ENCODE measurements around the gene PARP11. TPM values are rescaled to one million over a fixed set of nuclear protein-coding genes. Genes with fewer than 3 reads are reported as not detected.
A peak's percentile ranks its signal among the peaks of the same experiment; 100 is the strongest.
"Not testable (repeated sequence)": the region's sequence is repeated elsewhere in the genome, so short reads cannot be mapped to it uniquely, and the experiment has no call there.

The PARP11 gene
- total RNA-seq, 2 experiments from 2014 or later = 20.9 to 23.0 TPM

- intact Hi-C loops (cut with DNase I, micrococcal nuclease); ATAC-seq; CTCF ChIA-PET; H3K27me3 Mint-ChIP-seq; H3K4me3 Mint-ChIP-seq; H3K27ac Mint-ChIP-seq; DNase-seq; POLR2A ChIA-PET; H3K9me3 Mint-ChIP-seq (ENCODE audit: low read depth): not testable (repeated sequence)
- peaks cover 42% of the 10 kb centered on the region for H3K36me3 Mint-ChIP-seq (ENCODE audit: low read depth)
- H3K4me1 Mint-ChIP-seq = peaks cover 60% of the 10 kb centered on the region
These were observed 33.5 kb downstream of the PARP11 start for GRCh38 chr12:3839745-3840144.

GRCh38 chr12:3838701-3839548 lies 34.3 kb downstream of the PARP11 start:
- peaks cover 57% of the 10 kb centered on the region for H3K4me1 Mint-ChIP-seq
- H3K27me3 Mint-ChIP-seq; H3K9me3 Mint-ChIP-seq (ENCODE audit: low read depth); POLR2A ChIA-PET; CTCF ChIA-PET; intact Hi-C loops (cut with DNase I, micrococcal nuclease); H3K27ac Mint-ChIP-seq: not testable (repeated sequence)
- H3K4me3 Mint-ChIP-seq = peak overlapping the region; percentile 61
- DNase-seq = peak; percentile 56
- peaks cover 42% of the 10 kb centered on the region for H3K36me3 Mint-ChIP-seq (ENCODE audit: low read depth)
- peak; percentile 64 for ATAC-seq

GRCh38 chr12:3838076-3838475 lies 35.1 kb downstream of the PARP11 start:
- H3K4me1 Mint-ChIP-seq = peaks cover 53% of the 10 kb centered on the region
- H3K36me3 Mint-ChIP-seq (ENCODE audit: low read depth) = peaks cover 42% of the 10 kb centered on the region
- DNase-seq = no peak
- intact Hi-C loops (cut with DNase I, micrococcal nuclease) = no loop called here
- no peak for ATAC-seq
- peak overlapping the region; percentile 61 for H3K4me3 Mint-ChIP-seq
- H3K27me3 Mint-ChIP-seq = no peaks in the 10 kb centered on the region
- POLR2A ChIA-PET = no interaction called here
- CTCF ChIA-PET = no interaction called here
- H3K9me3 Mint-ChIP-seq (ENCODE audit: low read depth) = no peaks in the 10 kb centered on the region
- H3K27ac Mint-ChIP-seq = peak overlapping the region; percentile 76

- ATAC-seq (no peak), DNase-seq (no peak)
- Mint-ChIP-seq H3K9me3 (ENCODE audit: low read depth) (no peaks in the 10 kb centered on the region), H3K4me3 (no peak overlapping the region), H3K36me3 (ENCODE audit: low read depth) (peaks cover 39% of the 10 kb centered on the region), H3K27ac (peak overlapping the region; percentile 43), H3K4me1 (peaks cover 54% of the 10 kb centered on the region), H3K27me3 (no peaks in the 10 kb centered on the region)
- intact Hi-C loops (cut with DNase I, micrococcal nuclease) = no loop called here
- ChIA-PET POLR2A (no interaction called here), CTCF (interaction anchor here (0.5 to 0.6 kb wide), 2 partner anchors 45 to 179 kb away, joined by 3 to 4 read pairs; no protein-coding TSS in a partner anchor)
These were observed 36.1 kb downstream of the PARP11 start for GRCh38 chr12:3837049-3837448.

- Mint-ChIP-seq H3K27me3 (no peaks in the 10 kb centered on the region), H3K4me1 (peaks cover 51% of the 10 kb centered on the region), H3K27ac (peak overlapping the region; percentile 43), H3K36me3 (ENCODE audit: low read depth) (peaks cover 35% of the 10 kb centered on the region), H3K9me3 (ENCODE audit: low read depth) (no peaks in the 10 kb centered on the region), H3K4me3 (no peak overlapping the region)
- intact Hi-C loops (cut with DNase I, micrococcal nuclease) = no loop called here
- DNase-seq (no peak), ATAC-seq (no peak)
- POLR2A ChIA-PET = no interaction called here
- CTCF ChIA-PET = no interaction called here
These were observed 36.6 kb downstream of the PARP11 start for GRCh38 chr12:3836641-3837040.

- ChIA-PET CTCF (no interaction called here), POLR2A (no interaction called here)
- no peak overlapping the region for H3K27ac Mint-ChIP-seq
- H3K4me3 Mint-ChIP-seq = no peak overlapping the region
- no peak for ATAC-seq
- no peak for DNase-seq
- peaks cover 51% of the 10 kb centered on the region for H3K4me1 Mint-ChIP-seq
- H3K36me3 Mint-ChIP-seq (ENCODE audit: low read depth) = peaks cover 28% of the 10 kb centered on the region
- H3K9me3 Mint-ChIP-seq (ENCODE audit: low read depth) = no peaks in the 10 kb centered on the region
- intact Hi-C loops (cut with DNase I, micrococcal nuclease) = no loop called here
- H3K27me3 Mint-ChIP-seq = no peaks in the 10 kb centered on the region
These were observed 37.3 kb downstream of the PARP11 start for GRCh38 chr12:3835914-3836313.

- H3K4me3 Mint-ChIP-seq = no peak overlapping the region
- no peak for DNase-seq
- H3K27me3 Mint-ChIP-seq = no peaks in the 10 kb centered on the region
- H3K36me3 Mint-ChIP-seq (ENCODE audit: low read depth) = peaks cover 18% of the 10 kb centered on the region
- H3K4me1 Mint-ChIP-seq = peaks cover 48% of the 10 kb centered on the region
- intact Hi-C loops (cut with DNase I, micrococcal nuclease) = no loop called here
- POLR2A ChIA-PET = no interaction called here
- CTCF ChIA-PET = interaction anchor here (1.1 to 2.0 kb wide), 2 partner anchors 10 to 442 kb away, joined by 3 to 7 read pairs; no protein-coding TSS in a partner anchor
- no peak for ATAC-seq
- no peaks in the 10 kb centered on the region for H3K9me3 Mint-ChIP-seq (ENCODE audit: low read depth)
- no peak overlapping the region for H3K27ac Mint-ChIP-seq
These were observed 38.4 kb downstream of the PARP11 start for GRCh38 chr12:3834774-3835173.

- POLR2A ChIA-PET = no interaction called here
- Mint-ChIP-seq H3K9me3 (ENCODE audit: low read depth) (no peaks in the 10 kb centered on the region), H3K27ac (no peak overlapping the region), H3K4me3 (no peak overlapping the region), H3K36me3 (ENCODE audit: low read depth) (peaks cover 13% of the 10 kb centered on the region), H3K27me3 (no peaks in the 10 kb centered on the region), H3K4me1 (peaks cover 46% of the 10 kb centered on the region)
- CTCF ChIA-PET = interaction anchor here (1.4 to 2.0 kb wide), 2 partner anchors 13 to 443 kb away, joined by 3 to 7 read pairs; no protein-coding TSS in a partner anchor
- intact Hi-C loops (cut with DNase I, micrococcal nuclease) = no loop called here
- DNase-seq (no peak), ATAC-seq (no peak)
These were observed 39.4 kb downstream of the PARP11 start for GRCh38 chr12:3833670-3834310.

- POLR2A ChIA-PET = no interaction called here
- Mint-ChIP-seq H3K27me3 (no peaks in the 10 kb centered on the region), H3K36me3 (ENCODE audit: low read depth) (peaks cover 10% of the 10 kb centered on the region), H3K4me3 (no peak overlapping the region), H3K9me3 (ENCODE audit: low read depth) (no peaks in the 10 kb centered on the region), H3K27ac (no peak overlapping the region), H3K4me1 (peaks cover 39% of the 10 kb centered on the region)
- ATAC-seq (no peak), DNase-seq (no peak)
- intact Hi-C loops (cut with DNase I, micrococcal nuclease) = no loop called here
- CTCF ChIA-PET = interaction anchor here (0.8 to 2.0 kb wide), 3 partner anchors 12 to 444 kb away, joined by 3 to 7 read pairs (median 3); no protein-coding TSS in a partner anchor
These were observed 40.5 kb downstream of the PARP11 start for GRCh38 chr12:3832738-3833137.

- ATAC-seq (no peak), DNase-seq (no peak)
- ChIA-PET CTCF (interaction anchor here (0.9 to 1.3 kb wide), 4 partner anchors 26 to 162 kb away, joined by 3 to 5 read pairs (median 4); no protein-coding TSS in a partner anchor), POLR2A (no interaction called here)
- Mint-ChIP-seq H3K27ac (no peak overlapping the region), H3K4me1 (peaks cover 5% of the 10 kb centered on the region), H3K27me3 (no peaks in the 10 kb centered on the region), H3K9me3 (ENCODE audit: low read depth) (no peaks in the 10 kb centered on the region), H3K4me3 (no peak overlapping the region), H3K36me3 (ENCODE audit: low read depth) (peaks cover 14% of the 10 kb centered on the region)
- intact Hi-C loops (cut with DNase I, micrococcal nuclease) = no loop called here
These were observed 44.3 kb downstream of the PARP11 start for GRCh38 chr12:3828888-3829287.

- peaks cover 14% of the 10 kb centered on the region for H3K36me3 Mint-ChIP-seq (ENCODE audit: low read depth)
- ATAC-seq = no peak
- H3K27ac Mint-ChIP-seq = no peak overlapping the region
- H3K9me3 Mint-ChIP-seq (ENCODE audit: low read depth) = no peaks in the 10 kb centered on the region
- H3K27me3 Mint-ChIP-seq = no peaks in the 10 kb centered on the region
- ChIA-PET CTCF (interaction anchor here (1.3 kb wide), 1 partner anchor 24 kb away, joined by 5 read pairs; no protein-coding TSS in a partner anchor), POLR2A (no interaction called here)
- H3K4me3 Mint-ChIP-seq = no peak overlapping the region
- H3K4me1 Mint-ChIP-seq = peaks cover 3% of the 10 kb centered on the region
- no peak for DNase-seq
- intact Hi-C loops (cut with DNase I, micrococcal nuclease) = no loop called here
These were observed 45.7 kb downstream of the PARP11 start for GRCh38 chr12:3827301-3828000.
